HepG2 (cell line): ENCODE results near the gene CDT1. TPM values are rescaled to one million over a fixed set of nuclear protein-coding genes. Genes with fewer than 3 reads are reported as not detected.

ENCODE experiments used
- ATAC-seq: fragments of 200-7000 bp; cut with Tn5 transposase; 3 replicates; pipeline ENCODE4 v1.9.1; 2020; ENCODE audit warnings: mild to moderate bottlenecking, moderate library complexity
- BruUV-seq: library from RNA; stranded (reverse); fragments of 400-500 nt; replicated peaks from 2 replicates; lab custom pipeline; 2021; lab: Mats Ljungman, UMichigan
- CTCF ChIA-PET: fragments of 300-600 bp; formaldehyde crosslinking; extraction: SDS; loops from one replicate; lab custom pipeline; 2021; ENCODE audit warnings: low total read pairs, inconsistent platforms, low intra/inter-chr PET ratio; lab: Yijun Ruan, JAX
- POLR2A ChIA-PET: fragments of 350-600 bp; sonication (Branson Sonifier 250); formaldehyde crosslinking; loops from one replicate; lab custom pipeline; 2020; ENCODE audit warnings: antibody characterized with exemption, inconsistent platforms; lab: Yijun Ruan, JAX
- DNase-seq: peaks from one replicate; pipeline ENCODE4 v3.0.0-alpha.2; 2015; ENCODE audit warnings: low spot score
- FAIRE-seq: peaks from 3 replicates; lab custom pipeline; 2011; peaks lifted over from hg19 to GRCh38; lab: Jason Lieb, UNC
- H2AFZ ChIP-seq: one replicate; pipeline ENCODE4 v1.6.1; 2011; ENCODE audit warnings: low read length, inconsistent platforms
- H3K27ac ChIP-seq: fragments of 300-600 bp; 3 replicates; pipeline ENCODE4 v1.8.0; 2011; ENCODE audit warnings: mixed run types, mild to moderate bottlenecking, mixed read lengths, low read length, inconsistent platforms; ENCODE audit not compliant: insufficient read depth; ENCODE audit errors: extremely low read length
- H3K27me3 ChIP-seq, 2 experiments: fragments of 200-600 bp in 1 of 2; 2 replicates in 1 of 2; 3 replicates in 1 of 2; pipeline versions ENCODE4 v1.6.0 to v1.8.0; 2011; ENCODE audit warnings: low read length in 2 of 2, mild to moderate bottlenecking in 2 of 2, moderate library complexity in 2 of 2, inconsistent platforms in 1 of 2; ENCODE audit not compliant: insufficient read depth in 2 of 2, control insufficient read depth in 1 of 2
- H3K36me3 ChIP-seq, 2 experiments: fragments of 200-600 bp in 1 of 2; replicated peaks in 1 of 2; 2 replicates in 1 of 2; 3 replicates in 1 of 2; pipeline versions ENCODE4 v1.5.1 to v1.8.0; 2011; ENCODE audit warnings: low read length in 2 of 2, inconsistent platforms in 1 of 2; ENCODE audit not compliant: insufficient read depth in 2 of 2, control insufficient read depth in 1 of 2
- H3K4me1 ChIP-seq: 2 replicates; pipeline ENCODE4 v1.5.1; 2012; ENCODE audit warnings: low read length, inconsistent platforms; ENCODE audit not compliant: insufficient read depth
- H3K4me2 ChIP-seq: 2 replicates; pipeline ENCODE4 v1.6.0; 2011; ENCODE audit warnings: low read depth, low read length, inconsistent platforms
- H3K4me3 ChIP-seq, 3 experiments: fragments of 200-600 bp in 1 of 3; sonication (generic), shearing (Covaris generic) in 1 of 3; replicated peaks in 1 of 3; 2 replicates each; pipeline ENCODE4 v1.5.1; 2011 to 2016; ENCODE audit warnings: low read length in 3 of 3, inconsistent platforms in 2 of 3, low read depth in 2 of 3, mild to moderate bottlenecking in 2 of 3, control low read depth in 1 of 3, mixed read lengths in 1 of 3; ENCODE audit not compliant: insufficient read depth in 1 of 3
- H3K79me2 ChIP-seq: one replicate; pipeline ENCODE4 v1.6.1; 2011; ENCODE audit warnings: low read length, inconsistent platforms; ENCODE audit not compliant: insufficient read depth
- H3K9ac ChIP-seq: 2 replicates; pipeline ENCODE4 v1.6.0; 2011; ENCODE audit warnings: mild to moderate bottlenecking, low read depth, low read length, inconsistent platforms; ENCODE audit not compliant: insufficient read depth
- H3K9me3 ChIP-seq: 2 replicates; pipeline ENCODE4 v1.5.1; 2012; ENCODE audit warnings: mild to moderate bottlenecking, low read length
- H4K20me1 ChIP-seq: 2 replicates; pipeline ENCODE4 v1.6.0; 2011; ENCODE audit warnings: inconsistent platforms, mild to moderate bottlenecking, low read length, moderate library complexity; ENCODE audit not compliant: insufficient read depth
- ATF5 ChIP-seq: sonication (generic); formaldehyde crosslinking; IDR thresholded peaks from 2 replicates; pipeline ENCODE4 v1.4.0; 2020; ENCODE audit warnings: mild to moderate bottlenecking, low read depth, missing genetic modification reagents
- HOXA5 ChIP-seq: sonication (generic); formaldehyde crosslinking; IDR thresholded peaks from 2 replicates; pipeline ENCODE4 v1.4.0; 2020; ENCODE audit warnings: missing genetic modification reagents
- KDM2A ChIP-seq: sonication (generic); formaldehyde crosslinking; IDR thresholded peaks from 2 replicates; pipeline ENCODE4 v1.4.0; 2020; ENCODE audit warnings: low read depth, missing genetic modification reagents, borderline replicate concordance
- KMT2A ChIP-seq: sonication (generic); formaldehyde crosslinking; IDR thresholded peaks from 2 replicates; pipeline ENCODE4 v1.4.0; 2020; ENCODE audit warnings: missing genetic modification reagents
- MBD4 ChIP-seq: IDR thresholded peaks from 2 replicates; pipeline ENCODE4 v1.6.1; 2012; ENCODE audit warnings: low read length, inconsistent platforms, borderline replicate concordance
- MXD3 ChIP-seq: IDR thresholded peaks from 2 replicates; pipeline ENCODE4 v1.6.1; 2016; ENCODE audit warnings: mild to moderate bottlenecking, missing biosample characterization, missing genetic modification reagents
- NCOA2 ChIP-seq: sonication (generic); formaldehyde crosslinking; IDR thresholded peaks from 2 replicates; pipeline ENCODE4 v1.8.0; 2022; ENCODE audit warnings: inconsistent platforms
- PAWR ChIP-seq: sonication (generic); formaldehyde crosslinking; IDR thresholded peaks from 2 replicates; pipeline ENCODE4 v1.4.0; 2020; ENCODE audit warnings: missing genetic modification reagents, mild to moderate bottlenecking, borderline replicate concordance
- PHF5A ChIP-seq: IDR thresholded peaks from one replicate; pipeline ENCODE4 v1.6.1; 2018; ENCODE audit warnings: low read depth, missing genetic modification reagents; ENCODE audit not compliant: unreplicated experiment
- POLR2G ChIP-seq: fragments of 200-400 bp; formaldehyde crosslinking; IDR thresholded peaks from 2 replicates; pipeline ENCODE4 v1.6.1; 2018; ENCODE audit warnings: mild to moderate bottlenecking, low read depth, low read length, moderate library complexity
- THRA ChIP-seq: sonication (generic); formaldehyde crosslinking; IDR thresholded peaks from 2 replicates; pipeline ENCODE4 v1.4.0; 2020; ENCODE audit warnings: missing genetic modification reagents, borderline replicate concordance
- ZMYM3 ChIP-seq: sonication (generic); formaldehyde crosslinking; IDR thresholded peaks from 2 replicates; pipeline ENCODE4 v1.5.1; 2020; ENCODE audit warnings: mild to moderate bottlenecking, missing genetic modification reagents
- ZNF326 ChIP-seq: sonication (generic); formaldehyde crosslinking; IDR thresholded peaks from 2 replicates; pipeline ENCODE4 v1.4.0; 2020; ENCODE audit warnings: missing genetic modification reagents, borderline replicate concordance
- ZNF362 ChIP-seq: sonication (generic); formaldehyde crosslinking; IDR thresholded peaks from 2 replicates; pipeline ENCODE4 v1.4.0; 2020; ENCODE audit warnings: missing genetic modification reagents, mild to moderate bottlenecking, borderline replicate concordance
- ZNF549 ChIP-seq: sonication (generic); formaldehyde crosslinking; IDR thresholded peaks from 2 replicates; pipeline ENCODE4 v1.5.0; 2020; ENCODE audit warnings: missing genetic modification reagents
- WGBS: methylation state at CpG from one replicate; pipeline ENCODE4 v1.1.6; 2017; ENCODE audit warnings: low lambda C conversion rate; 5-methylcytosine and 5-hydroxymethylcytosine counted together
- in situ Hi-C: cut with HindIII; loops from 2 replicates; pipeline ENCODE4 v1.10.0; 2017; ENCODE audit warnings: low pct_unique_long_range_greater_than_20kb; ENCODE audit not compliant: extremely low pct_ligation_motif_present
- intact Hi-C: fragments of 100-400 bp; cut with micrococcal nuclease; formaldehyde crosslinking; loops from one replicate; pipeline ENCODE4 v1.10.0; 2022; ENCODE audit not compliant: unreplicated experiment
- polyA plus RNA-seq, 8 experiments: library from polyadenylated mRNA; depleted of rRNA in 3 of 8; stranded (reverse) in 7 of 8; unstranded in 1 of 8; fragments of >200 nt; fragmentation: Illumina TruSeq in 4 of 8; extraction: Trizol in 4 of 8; gene quantifications; 2 replicates each; pipeline versions ENCODE4 v1.2.1 to v1.2.3, GENCODE V29; 2011 to 2016; ENCODE audit warnings: low read depth in 4 of 8, missing spikeins in 1 of 8, mixed read lengths in 1 of 8; ENCODE audit not compliant: insufficient read depth in 1 of 8
- total RNA-seq, 5 experiments: library from RNA; depleted of rRNA; stranded (reverse); fragments of >200 nt; fragmentation: Illumina TruSeq; extraction: Trizol; gene quantifications; 2 replicates each; pipeline ENCODE4 v1.2.3, GENCODE V29; 2016; ENCODE audit warnings: low read depth in 1 of 5

The CDT1 gene
- total and polyA plus RNA-seq, 2 of the 13 experiments (the other 11 are each of a cell fraction or from before 2014, with no cell fraction given) = 23.1 to 23.8 TPM

GRCh38 chr16:88841521-88842307 lies 38.1 kb downstream of the CDT1 start:
- H3K9me3 ChIP-seq = no peaks in the 10 kb centered on the region
- WGBS = 94% methylated on average over 39 of the region's 40 CpGs
- H4K20me1 ChIP-seq = no peaks in the 10 kb centered on the region
- no peaks in the 10 kb centered on the region for H3K4me1 ChIP-seq
- H3K4me2 ChIP-seq = no peak overlapping the region
- no peak for FAIRE-seq
- POLR2A ChIA-PET = no interaction called here
- no peaks in the 10 kb centered on the region; a peak in 1 of 5 replicates for H3K36me3 ChIP-seq
- intact Hi-C loops (no loop called here), in situ Hi-C loops (no loop called here)
- no TSS peak for BruUV-seq
- no peak for DNase-seq
- no peak overlapping the region for H3K4me3 ChIP-seq
- no peaks in the 10 kb centered on the region for H3K27me3 ChIP-seq
- TF ChIP-seq POLR2G (no peak), PHF5A (CRISPR knock-in tag) (no peak), ATF5 (CRISPR knock-in tag) (no peak), MBD4 (no peak), MXD3 (no peak), PAWR (CRISPR knock-in tag) (no peak), KMT2A (no peak), ZMYM3 (CRISPR knock-in tag) (no peak), ZNF362 (CRISPR knock-in tag) (no peak), NCOA2 (no peak), THRA (CRISPR knock-in tag) (no peak), HOXA5 (CRISPR knock-in tag) (no peak), ZNF326 (CRISPR knock-in tag) (no peak), ZNF549 (CRISPR knock-in tag) (no peak), KDM2A (CRISPR knock-in tag) (no peak)
- TF ChIP-seq, all 625 proteins: peak for 0
- H3K79me2 ChIP-seq = no peaks in the 10 kb centered on the region
- no peak overlapping the region for H2AFZ ChIP-seq
- no peak for ATAC-seq
- H3K9ac ChIP-seq = no peak overlapping the region
- CTCF ChIA-PET = no interaction called here
- H3K27ac ChIP-seq = no peak overlapping the region
